Right lobe of liver (tissue), 6 donors: Measurements from ENCODE around the gene LRFN2. TPM values are rescaled to one million over a fixed set of nuclear protein-coding genes. Genes with fewer than 3 reads are reported as not detected.

Experiments
- ATAC-seq, 4 donors: fragments of 200-7000 bp; cut with Tn5 transposase; one replicate each; pipeline ENCODE4 v1.9.1; 2020; ENCODE audit warnings: mild to moderate bottlenecking in 4 of 4, moderate library complexity in 4 of 4
- DNase-seq, 3 donors: peaks; one replicate each; pipeline ENCODE4 v3.0.0-alpha.2; 2020
- H3K27ac ChIP-seq, 3 donors: fragments of 200-600 bp; one replicate each; pipeline ENCODE4 v1.8.0; 2022
- H3K27me3 ChIP-seq, 2 donors: fragments of 200-600 bp; one replicate each; pipeline ENCODE4 v1.8.0; 2022
- H3K36me3 ChIP-seq, 4 donors: fragments of 200-600 bp; sonication (generic) in 1 of 4; one replicate each; pipeline versions ENCODE4 v1.5.1 to v1.8.0; 2017 to 2022; ENCODE audit warnings: control low read depth in 1 of 4
- H3K4me1 ChIP-seq, 4 donors: fragments of 200-600 bp; sonication (generic) in 1 of 4; one replicate each; pipeline versions ENCODE4 v1.5.1 to v1.8.0; 2017 to 2022; ENCODE audit warnings: control low read depth in 1 of 4
- H3K4me3 ChIP-seq, 3 donors: fragments of 200-600 bp; one replicate each; pipeline ENCODE4 v1.8.0; 2022
- H3K9me3 ChIP-seq, 4 donors: fragments of 200-600 bp; sonication (generic) in 1 of 4; one replicate each; pipeline versions ENCODE4 v1.5.1 to v1.8.0; 2017 to 2022; ENCODE audit warnings: control low read depth in 1 of 4
- CTCF ChIP-seq, 4 donors: fragments of 200-600 bp in 3 of 4; fragments of 450-650 bp in 1 of 4; IDR thresholded peaks; one replicate each; pipeline versions ENCODE4 v1.5.1 to v1.8.0; 2016 to 2022; ENCODE audit warnings: antibody characterized with exemption in 4 of 4, mild to moderate bottlenecking in 2 of 4
- POLR2A ChIP-seq: fragments of 450-650 bp; IDR thresholded peaks from one replicate; pipeline ENCODE4 v1.6.1; 2017; ENCODE audit warnings: antibody characterized with exemption, mild to moderate bottlenecking
- WGBS: methylation state at CpG from one replicate; pipeline ENCODE4 v1.1.6; 2018; ENCODE audit warnings: low coverage, low lambda C conversion rate; ENCODE audit not compliant: insufficient coverage; ENCODE audit errors: missing lambda C conversion rate; 5-methylcytosine and 5-hydroxymethylcytosine counted together
- intact Hi-C, 2 donors: fragments of 100-400 bp; cut with DNase I; formaldehyde crosslinking; loops; one replicate each; pipeline versions ENCODE4 v1.11.2 to v1.14.1; 2022
- total RNA-seq, 6 experiments: library from RNA; depleted of rRNA in 2 of 6; stranded (reverse); fragments of >200 nt in 2 of 6; fragmentation: NEBNext Ultra II Directional in 3 of 6; extraction: Animal tissue kit (Norgen Biotek cat#: 25700) in 3 of 6; gene quantifications; one replicate each; pipeline versions ENCODE4 v1.1.0 to v1.2.4, GENCODE V29; 2016 to 2023
- donor health status: DM: no; HTN: yes; CAD: no.
- donor health status: DM: no; HTN: no; CAD: no.
- donor health status: DM: no; HTN: no; CAD: no.
- donor health status: DM: no; HTN: yes; CAD: no.
- donor health status: DM: no; HTN: yes; CAD: no.

LRFN2 gene
- total RNA-seq, 6 experiments from 2014 or later, result 0.19 TPM; not detected in 5

GRCh38 chr6:40371621-40372020 is 215.5 kb downstream of the LRFN2 start:
- Histone ChIP-seq H3K27ac (no peak overlapping the region), H3K4me1 (no peaks in the 10 kb centered on the region), H3K4me3 (no peak overlapping the region), H3K27me3 (no peaks in the 10 kb centered on the region), H3K36me3 (no peaks in the 10 kb centered on the region), H3K9me3 (no peaks in the 10 kb centered on the region)
- intact Hi-C loops, result no loop called here
- DNase-seq (no peak), ATAC-seq (no peak)
- TF ChIP-seq CTCF (IDR thresholded peaks at IDR 0.05), result no peak
- TF ChIP-seq POLR2A, result no peak
- 43% methylated on average over 2 of the region's 2 CpGs for WGBS

- H3K4me3 ChIP-seq, result no peak overlapping the region
- ATAC-seq (no peak), DNase-seq (no peak)
- no peaks in the 10 kb centered on the region for H3K4me1 ChIP-seq
- H3K27ac ChIP-seq, result no peak overlapping the region
- intact Hi-C loops, result no loop called here
- no peaks in the 10 kb centered on the region for H3K9me3 ChIP-seq
- 64% methylated on average over 1 of the region's 1 CpG for WGBS
- H3K27me3 ChIP-seq, result no peaks in the 10 kb centered on the region
- no peaks in the 10 kb centered on the region for H3K36me3 ChIP-seq
- TF ChIP-seq CTCF (IDR thresholded peaks at IDR 0.05), result no peak
- TF ChIP-seq POLR2A, result no peak
These were observed 216.1 kb downstream of the LRFN2 start for GRCh38 chr6:40371095-40371494.

- WGBS, result 13% methylated on average over 1 of the region's 1 CpG
- Histone ChIP-seq H3K27ac (no peak overlapping the region), H3K4me3 (no peak overlapping the region), H3K4me1 (no peaks in the 10 kb centered on the region), H3K27me3 (no peaks in the 10 kb centered on the region), H3K9me3 (no peaks in the 10 kb centered on the region), H3K36me3 (no peaks in the 10 kb centered on the region)
- intact Hi-C loops, result no loop called here
- no peak for DNase-seq
- TF ChIP-seq POLR2A, result no peak
- TF ChIP-seq CTCF (IDR thresholded peaks at IDR 0.05), result no peak
- ATAC-seq, result no peak
These were observed 217.3 kb downstream of the LRFN2 start for GRCh38 chr6:40369891-40370290.

- no peak overlapping the region for H3K27ac ChIP-seq
- intact Hi-C loops, result no loop called here
- no peaks in the 10 kb centered on the region for H3K4me1 ChIP-seq
- ATAC-seq (no peak), DNase-seq (no peak)
- no peaks in the 10 kb centered on the region for H3K36me3 ChIP-seq
- 54% methylated on average over 2 of the region's 2 CpGs for WGBS
- no peak overlapping the region for H3K4me3 ChIP-seq
- TF ChIP-seq CTCF (IDR thresholded peaks at IDR 0.05), result no peak
- no peak for TF ChIP-seq POLR2A
- no peaks in the 10 kb centered on the region for H3K27me3 ChIP-seq
- no peaks in the 10 kb centered on the region for H3K9me3 ChIP-seq
These were observed 218.1 kb downstream of the LRFN2 start for GRCh38 chr6:40369042-40369441.

- WGBS, result 87% methylated on average over 4 of the region's 4 CpGs
These were observed 224.3 kb downstream of the LRFN2 start for GRCh38 chr6:40362859-40363258.

More at GRCh38 chr6:40362859-40363258, 224.3 kb downstream of the LRFN2 start:
- intact Hi-C loops, result no loop called here
- H3K36me3 ChIP-seq, result no peaks in the 10 kb centered on the region
- no peaks in the 10 kb centered on the region for H3K27me3 ChIP-seq
- H3K4me1 ChIP-seq, result no peaks in the 10 kb centered on the region
- H3K9me3 ChIP-seq, result no peaks in the 10 kb centered on the region
- ATAC-seq (no peak), DNase-seq (no peak)
- H3K4me3 ChIP-seq, result no peak overlapping the region
- H3K27ac ChIP-seq, result no peak overlapping the region
- no peak for TF ChIP-seq CTCF (IDR thresholded peaks at IDR 0.05)
- TF ChIP-seq POLR2A, result no peak
